Measurements from ENCODE around the gene GUCA1A.

GUCA1A gene

DNA sequence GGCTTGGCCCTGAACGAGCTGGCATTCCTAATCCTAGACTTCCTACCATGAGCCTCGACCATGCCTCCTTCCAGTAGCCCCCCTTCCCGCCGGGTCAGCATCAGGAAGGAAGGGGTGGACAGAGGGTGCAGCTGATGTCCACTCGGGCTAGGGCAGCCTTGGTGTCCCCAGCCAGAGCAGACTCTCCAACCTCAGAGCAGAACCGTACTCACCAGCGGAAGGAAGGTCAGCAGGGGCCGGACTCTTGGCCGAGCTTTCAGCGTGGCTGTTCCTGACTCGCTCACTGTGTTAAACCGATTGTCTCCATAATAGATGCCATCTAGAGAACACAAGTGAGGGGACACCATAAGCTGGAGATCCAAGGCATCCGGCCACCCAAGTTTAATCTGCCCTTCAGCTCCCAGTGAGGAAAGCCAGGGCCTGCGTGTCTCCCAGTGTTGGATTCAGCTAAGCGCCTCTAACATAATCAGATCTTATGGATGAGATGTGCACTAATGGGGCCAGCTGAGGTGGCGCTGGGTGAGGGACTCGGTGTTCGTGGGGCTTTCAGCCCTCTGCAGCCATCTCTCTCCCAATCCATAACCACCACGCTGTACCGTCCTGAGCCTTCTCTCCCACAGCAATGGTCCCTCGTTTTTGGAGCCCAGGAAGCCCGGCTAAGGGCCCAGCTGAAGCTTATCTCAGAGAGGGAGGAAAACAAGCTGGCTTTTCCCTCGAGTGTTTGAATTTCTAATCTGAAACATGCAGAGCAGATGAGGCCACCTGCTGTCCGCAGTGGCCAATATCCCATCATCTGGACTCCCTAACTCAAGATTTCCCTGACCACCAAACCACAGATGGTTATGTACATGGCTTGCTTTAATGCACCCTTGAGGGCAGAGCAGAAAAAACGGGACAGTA, 44.5 kb upstream of the GUCA1A start:
- no peak for DNase-seq (ENCODE audit: low read depth)
- no peak for TF ChIP-seq POLR2A (IDR thresholded peaks at IDR 0.05; ENCODE audit: extremely low read depth, insufficient read length)
- TF ChIP-seq, protein P1, sequence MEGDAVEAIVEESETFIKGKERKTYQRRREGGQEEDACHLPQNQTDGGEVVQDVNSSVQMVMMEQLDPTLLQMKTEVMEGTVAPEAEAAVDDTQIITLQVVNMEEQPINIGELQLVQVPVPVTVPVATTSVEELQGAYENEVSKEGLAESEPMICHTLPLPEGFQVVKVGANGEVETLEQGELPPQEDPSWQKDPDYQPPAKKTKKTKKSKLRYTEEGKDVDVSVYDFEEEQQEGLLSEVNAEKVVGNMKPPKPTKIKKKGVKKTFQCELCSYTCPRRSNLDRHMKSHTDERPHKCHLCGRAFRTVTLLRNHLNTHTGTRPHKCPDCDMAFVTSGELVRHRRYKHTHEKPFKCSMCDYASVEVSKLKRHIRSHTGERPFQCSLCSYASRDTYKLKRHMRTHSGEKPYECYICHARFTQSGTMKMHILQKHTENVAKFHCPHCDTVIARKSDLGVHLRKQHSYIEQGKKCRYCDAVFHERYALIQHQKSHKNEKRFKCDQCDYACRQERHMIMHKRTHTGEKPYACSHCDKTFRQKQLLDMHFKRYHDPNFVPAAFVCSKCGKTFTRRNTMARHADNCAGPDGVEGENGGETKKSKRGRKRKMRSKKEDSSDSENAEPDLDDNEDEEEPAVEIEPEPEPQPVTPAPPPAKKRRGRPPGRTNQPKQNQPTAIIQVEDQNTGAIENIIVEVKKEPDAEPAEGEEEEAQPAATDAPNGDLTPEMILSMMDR (IDR thresholded peaks at IDR 0.05; ENCODE audit: low read depth, low read length): no peak
- no peak for TF ChIP-seq MYC (IDR thresholded peaks at IDR 0.05; ENCODE audit: low read depth, low read length)
- TF ChIP-seq MAX (IDR thresholded peaks at IDR 0.05; ENCODE audit: low read depth, low read length): no peak
- H3K4me3 ChIP-seq (ENCODE audit: low read depth, low read length): no peak overlapping the region

- TF ChIP-seq, protein P1 (IDR thresholded peaks at IDR 0.05; ENCODE audit: low read depth, low read length): no peak
- TF ChIP-seq MAX (IDR thresholded peaks at IDR 0.05; ENCODE audit: low read depth, low read length) (no peak), POLR2A (IDR thresholded peaks at IDR 0.05; ENCODE audit: extremely low read depth, insufficient read length) (no peak), MYC (IDR thresholded peaks at IDR 0.05; ENCODE audit: low read depth, low read length) (no peak)
- DNase-seq (ENCODE audit: low read depth): no peak
- no peak overlapping the region for H3K4me3 ChIP-seq (ENCODE audit: low read depth, low read length)
Observed at GRCh38 chr6:42129360-42129676, 43.8 kb upstream of the GUCA1A start.

GRCh38 chr6:42131531-42131930, 41.6 kb upstream of the GUCA1A start:
- no peak overlapping the region for H3K4me3 ChIP-seq (ENCODE audit: low read depth, low read length)
- TF ChIP-seq MAX (IDR thresholded peaks at IDR 0.05; ENCODE audit: low read depth, low read length): no peak
- TF ChIP-seq POLR2A (IDR thresholded peaks at IDR 0.05; ENCODE audit: extremely low read depth, insufficient read length): no peak
- no peak for TF ChIP-seq MYC (IDR thresholded peaks at IDR 0.05; ENCODE audit: low read depth, low read length)
- TF ChIP-seq, protein P1 (IDR thresholded peaks at IDR 0.05; ENCODE audit: low read depth, low read length): no peak
- DNase-seq (ENCODE audit: low read depth): no peak

GRCh38 chr6:42133926-42134325, 39.2 kb upstream of the GUCA1A start:
- DNase-seq (ENCODE audit: low read depth): no peak
- H3K4me3 ChIP-seq (ENCODE audit: low read depth, low read length): no peak overlapping the region
- no peak for TF ChIP-seq MAX (IDR thresholded peaks at IDR 0.05; ENCODE audit: low read depth, low read length)
- TF ChIP-seq, protein P1 (IDR thresholded peaks at IDR 0.05; ENCODE audit: low read depth, low read length): no peak
- no peak for TF ChIP-seq MYC (IDR thresholded peaks at IDR 0.05; ENCODE audit: low read depth, low read length)
- TF ChIP-seq POLR2A (IDR thresholded peaks at IDR 0.05; ENCODE audit: extremely low read depth, insufficient read length): no peak

GRCh38 chr6:42135161-42135560, 38.0 kb upstream of the GUCA1A start:
- TF ChIP-seq MYC (IDR thresholded peaks at IDR 0.05; ENCODE audit: low read depth, low read length): no peak
- H3K4me3 ChIP-seq (ENCODE audit: low read depth, low read length): no peak overlapping the region
- DNase-seq (ENCODE audit: low read depth): no peak

- TF ChIP-seq MYC (IDR thresholded peaks at IDR 0.05; ENCODE audit: low read depth, low read length) (no peak), POLR2A (IDR thresholded peaks at IDR 0.05; ENCODE audit: extremely low read depth, insufficient read length) (no peak), MAX (IDR thresholded peaks at IDR 0.05; ENCODE audit: low read depth, low read length) (no peak)
- TF ChIP-seq, protein P1 (IDR thresholded peaks at IDR 0.05; ENCODE audit: low read depth, low read length): no peak
- no peak for DNase-seq (ENCODE audit: low read depth)
- no peak overlapping the region for H3K4me3 ChIP-seq (ENCODE audit: low read depth, low read length)
Observed at GRCh38 chr6:42135722-42136121, 37.4 kb upstream of the GUCA1A start.
